Ramos (cell line): Measurements from ENCODE around the gene FOXRED2.

Source experiments
- in situ Hi-C: fragments of 300-500 bp; cut with MboI; formaldehyde crosslinking; loops from one replicate; pipeline ENCODE4 v1.14.3; 2022; ENCODE audit warnings: low sequenced_read_pairs; ENCODE audit not compliant: unreplicated experiment

FOXRED2 gene

DNA sequence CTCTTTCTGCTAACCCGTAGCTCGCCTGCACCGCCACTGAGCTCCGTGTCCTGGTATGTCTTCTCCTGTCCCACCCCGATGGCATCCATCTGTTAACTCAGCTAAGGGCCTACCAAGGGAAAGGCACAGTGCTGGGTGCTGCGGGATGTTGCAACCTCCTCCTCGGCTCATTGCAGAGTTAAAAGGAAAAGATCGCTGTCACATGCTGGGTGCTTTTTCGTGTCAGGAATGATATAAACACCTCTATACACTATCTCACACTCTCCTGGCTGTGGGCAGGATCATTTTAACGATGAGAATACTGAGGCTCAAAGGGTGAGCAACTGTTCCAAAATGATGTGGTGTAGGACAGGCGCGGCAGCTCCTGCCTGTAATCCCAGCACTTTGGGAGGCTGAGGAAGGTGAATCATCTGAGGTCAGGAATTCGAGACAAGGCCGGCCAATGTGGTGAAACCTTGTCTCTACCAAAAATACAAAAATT is 35.5 kb downstream of the FOXRED2 start:
- in situ Hi-C loops = no loop called here

DNA sequence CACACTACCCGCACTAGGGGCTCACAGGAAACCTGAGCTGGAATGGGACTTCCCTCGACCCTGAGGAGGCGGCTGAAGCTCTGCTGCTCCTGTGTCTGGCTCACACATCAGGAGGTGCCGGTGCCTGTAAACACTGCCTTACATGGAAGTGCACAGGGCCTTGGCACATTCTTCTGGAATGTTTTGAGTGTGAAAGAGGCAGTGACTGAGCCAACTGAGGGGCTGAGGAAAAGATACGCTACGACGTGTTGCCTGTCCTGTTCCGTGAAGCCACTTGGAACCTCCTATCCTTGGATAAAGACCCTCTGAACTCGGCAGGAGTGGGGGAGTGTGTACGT is 35.9 kb downstream of the FOXRED2 start:
- in situ Hi-C loops = no loop called here

DNA sequence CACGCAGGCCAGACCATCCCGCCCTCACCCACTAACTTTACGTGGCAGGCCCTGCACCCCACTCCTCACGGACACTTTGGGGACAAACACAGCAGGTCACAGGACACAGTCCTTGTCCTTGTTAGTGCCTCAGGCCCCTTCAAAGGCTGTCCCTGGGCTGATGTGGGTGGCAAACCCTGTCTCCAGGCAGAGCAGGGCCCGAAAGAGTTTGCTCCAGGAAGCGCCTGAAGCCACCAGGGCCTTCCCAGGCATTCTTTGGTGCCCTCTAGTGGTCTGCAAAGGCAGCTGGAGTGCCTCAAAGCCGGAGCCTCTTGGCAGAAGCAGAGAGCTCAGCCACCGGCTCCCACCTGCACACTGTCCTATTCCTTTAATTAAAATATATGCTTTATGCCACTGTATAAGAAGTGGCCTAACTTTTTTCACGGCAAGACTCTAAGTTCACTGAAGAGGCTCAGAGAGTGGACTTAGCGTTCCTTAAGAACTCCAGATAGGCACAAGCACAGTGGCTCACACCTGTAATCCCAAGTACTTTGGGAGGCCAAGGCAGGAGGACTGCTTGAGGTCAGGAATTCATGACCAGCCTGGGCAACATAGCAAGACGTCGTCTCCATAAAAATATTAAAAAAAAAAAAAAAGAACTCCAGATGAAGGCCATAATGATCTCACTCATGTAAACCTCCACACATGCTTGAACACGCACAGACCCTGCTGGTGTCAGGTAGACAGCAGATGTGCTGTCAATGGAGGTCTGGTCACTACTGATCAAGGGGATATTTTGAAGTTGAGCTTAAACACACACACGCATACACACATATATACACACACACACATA is 36.5 kb downstream of the FOXRED2 start:
- in situ Hi-C loops = no loop called here

DNA sequence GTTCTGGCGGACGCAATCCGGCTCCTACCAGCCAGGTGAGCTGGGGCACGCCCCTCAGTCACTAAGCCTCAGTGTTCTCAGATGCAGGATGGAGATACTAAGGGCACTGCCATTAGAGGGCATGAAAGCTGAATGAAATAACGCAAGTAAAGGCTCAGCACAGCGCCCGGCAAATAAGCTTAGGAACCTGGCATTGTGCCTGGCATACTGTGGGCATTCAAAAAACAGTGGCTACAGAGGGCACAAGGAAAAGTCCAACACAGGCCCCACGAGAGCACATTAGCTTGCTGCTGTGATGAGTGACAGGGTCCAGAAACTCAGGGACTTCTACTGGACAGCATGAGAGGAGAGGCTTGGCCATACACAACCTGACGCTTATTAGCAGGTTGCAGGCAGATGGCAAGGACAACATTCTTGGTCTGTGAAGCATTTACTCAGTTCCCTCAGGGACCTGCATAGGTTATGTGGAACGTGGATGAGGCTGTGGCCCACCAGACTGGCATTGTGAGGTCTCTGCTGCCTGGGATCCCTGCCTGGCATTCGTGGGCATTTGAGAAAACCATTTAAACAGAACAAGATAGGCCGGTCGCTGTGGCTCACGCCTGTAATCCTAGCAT is 37.6 kb downstream of the FOXRED2 start:
- in situ Hi-C loops = loop anchor here (5.0 kb wide), 1 partner anchor 162 kb away; no protein-coding TSS in a partner anchor

DNA sequence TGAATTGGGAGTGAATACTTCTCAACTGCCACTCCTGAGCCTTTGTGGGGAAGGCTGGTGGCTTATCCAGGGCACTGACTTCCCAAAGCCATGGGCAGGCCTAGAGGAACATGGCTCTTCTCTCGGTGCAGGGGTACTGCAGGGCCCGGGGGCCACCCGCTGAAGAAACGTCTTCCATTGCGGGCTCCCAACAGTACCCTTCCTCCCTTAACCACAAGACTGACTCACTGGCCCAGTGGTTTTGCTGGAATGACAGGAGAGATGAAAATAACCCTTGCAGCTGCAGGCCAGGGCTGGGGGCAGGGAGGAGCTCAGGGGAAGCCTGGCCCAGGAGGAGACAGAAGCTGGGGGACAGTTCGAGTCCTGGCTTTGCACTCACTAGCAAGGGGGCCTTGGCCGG is 38.9 kb downstream of the FOXRED2 start:
- in situ Hi-C loops = loop anchor here (5.0 kb wide), 1 partner anchor 161 kb away; no protein-coding TSS in a partner anchor

DNA sequence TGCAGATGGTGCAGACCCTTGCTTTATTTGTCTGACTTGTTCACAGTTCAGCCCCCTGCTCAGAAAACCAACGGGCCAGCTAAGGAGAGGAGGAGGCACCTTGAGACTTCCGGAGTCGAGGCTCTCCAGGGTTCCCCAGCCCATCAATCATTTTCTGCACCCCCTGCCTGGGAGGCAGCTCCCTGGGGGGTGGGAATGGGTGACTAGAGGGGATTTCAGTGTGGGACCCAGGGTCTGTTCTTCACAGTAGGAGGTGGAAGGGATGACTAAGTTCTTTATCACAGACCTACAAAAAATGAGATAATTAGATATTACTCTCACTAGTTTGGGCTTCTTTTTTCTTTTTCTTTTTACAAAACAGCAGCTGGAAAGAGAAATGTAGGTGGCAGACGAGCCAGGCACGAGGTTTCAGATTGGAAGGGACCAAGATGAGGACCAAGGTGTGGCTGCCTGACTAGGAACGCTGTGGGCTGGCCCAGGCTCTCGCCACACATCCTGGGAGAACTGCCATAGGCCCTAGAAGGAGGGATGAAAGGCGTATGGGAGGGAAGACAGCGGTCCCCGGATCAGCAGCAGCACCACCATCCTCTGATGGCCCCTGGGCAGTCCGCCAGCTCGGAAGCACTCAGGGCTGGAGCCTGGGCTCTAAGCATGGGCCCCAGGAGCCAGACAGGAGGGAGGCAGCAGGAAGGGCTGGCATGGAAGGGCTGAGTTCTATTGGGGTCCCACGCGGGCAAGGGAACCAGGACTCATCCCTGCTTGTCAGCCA is 39.6 kb downstream of the FOXRED2 start:
- in situ Hi-C loops = loop anchor here (5.0 kb wide), 1 partner anchor 160 kb away; no protein-coding TSS in a partner anchor

DNA sequence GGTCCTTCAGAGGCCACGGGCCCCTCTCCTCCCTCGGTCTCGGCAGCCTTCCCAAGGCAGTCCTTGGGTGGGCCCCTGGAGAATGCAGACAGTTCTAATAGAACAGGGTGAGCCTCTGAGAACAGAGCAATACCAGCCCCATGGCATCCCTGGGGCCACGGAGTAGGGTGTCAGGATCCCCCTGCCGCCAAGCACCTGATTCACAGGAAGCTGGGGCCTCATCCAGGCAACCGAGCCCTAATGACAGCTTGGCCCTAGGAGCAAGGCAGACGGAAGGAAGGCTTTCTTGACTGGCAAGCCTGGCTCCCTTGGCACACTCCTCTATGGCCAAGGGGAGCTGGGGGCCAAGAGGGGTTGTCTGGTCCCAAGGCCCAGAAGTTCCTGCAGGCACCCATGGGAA is 40.6 kb downstream of the FOXRED2 start:
- in situ Hi-C loops = loop anchor here (5.0 kb wide), 1 partner anchor 159 kb away; no protein-coding TSS in a partner anchor

DNA sequence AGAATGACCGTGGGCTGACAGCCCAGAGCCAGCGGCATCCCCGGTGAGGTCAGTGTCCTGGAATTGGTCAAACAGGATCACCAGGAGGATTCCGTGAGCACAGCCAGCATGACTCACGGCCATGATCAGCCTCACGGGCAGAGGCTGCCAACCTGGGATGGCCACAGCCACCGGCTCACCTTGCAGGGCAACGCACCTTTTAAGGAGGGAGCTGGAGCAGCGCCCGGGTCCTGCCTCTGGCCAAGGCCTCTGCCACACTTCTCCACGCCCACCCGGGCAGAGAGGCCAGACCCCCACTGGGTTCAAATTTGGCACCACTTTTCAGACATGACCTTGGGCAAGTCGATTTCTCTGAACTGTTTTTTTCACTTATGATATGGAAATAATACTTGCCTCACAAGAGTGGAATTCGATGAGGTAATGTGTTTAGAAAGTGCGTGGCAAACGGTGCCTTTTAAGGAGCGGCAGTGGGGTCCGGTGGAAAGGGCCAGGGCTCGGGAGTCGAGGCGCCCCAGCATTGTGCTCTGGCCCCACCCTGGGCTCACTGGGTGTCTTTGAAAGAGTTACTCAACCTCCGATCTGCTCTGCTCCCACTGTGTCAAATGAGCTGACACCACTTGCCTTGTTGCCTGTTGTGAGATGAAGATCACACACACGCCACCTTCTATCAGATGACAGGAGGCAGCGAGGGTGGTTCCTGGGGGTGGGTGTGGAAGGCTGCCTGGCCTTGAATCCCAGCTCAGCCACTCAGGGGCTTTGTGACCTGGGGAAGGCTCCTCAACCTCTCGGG is 41.4 kb downstream of the FOXRED2 start:
- in situ Hi-C loops = loop anchor here (5.0 kb wide), 1 partner anchor 158 kb away; no protein-coding TSS in a partner anchor

DNA sequence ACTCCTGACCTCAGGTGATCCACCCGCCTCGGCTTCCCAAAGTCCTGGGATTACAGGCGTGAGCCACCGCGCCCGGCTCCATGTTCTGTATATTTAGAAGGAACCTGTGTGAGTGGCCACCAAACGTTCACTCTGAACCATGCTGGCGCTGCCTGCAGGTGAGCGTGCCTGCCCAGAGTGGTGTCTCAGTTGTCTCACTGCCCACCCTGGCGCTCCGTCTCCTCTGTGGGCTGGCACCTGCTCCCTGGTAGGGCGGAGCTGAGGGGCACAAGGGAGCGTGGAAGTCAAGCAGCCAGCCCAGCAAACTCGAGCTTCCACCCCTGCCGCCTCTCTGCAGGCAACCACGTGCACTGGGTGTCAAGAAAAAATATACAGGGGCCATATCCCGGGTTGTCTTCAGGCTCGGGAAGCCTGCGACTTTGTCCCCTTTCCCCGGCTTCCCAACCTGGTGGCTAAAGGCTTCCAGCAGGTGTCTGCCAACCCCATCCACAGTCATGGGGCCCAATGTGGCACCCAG is 42.1 kb downstream of the FOXRED2 start:
- in situ Hi-C loops = loop anchor here (5.0 kb wide), 1 partner anchor 157 kb away; no protein-coding TSS in a partner anchor

DNA sequence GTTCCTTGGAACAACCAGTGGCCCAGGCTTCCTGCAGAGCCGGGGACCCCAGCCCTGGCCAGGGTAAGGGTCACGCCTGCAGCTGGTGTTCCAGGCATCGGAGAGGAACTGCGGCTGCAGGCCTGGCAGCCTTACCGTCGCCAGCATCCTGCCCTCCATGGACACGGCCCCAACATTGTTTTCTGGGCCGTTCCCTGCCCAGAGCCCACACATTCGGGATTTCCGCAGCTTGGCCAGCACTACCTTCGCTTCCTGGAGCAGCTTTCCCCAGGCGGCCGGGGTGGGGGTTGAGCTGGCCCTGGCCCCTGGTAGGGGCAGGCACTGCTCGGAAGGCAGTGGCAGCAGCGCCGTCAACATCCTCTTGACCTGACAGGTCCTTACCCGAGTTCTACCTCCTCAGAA is 43.1 kb downstream of the FOXRED2 start:
- in situ Hi-C loops = no loop called here

DNA sequence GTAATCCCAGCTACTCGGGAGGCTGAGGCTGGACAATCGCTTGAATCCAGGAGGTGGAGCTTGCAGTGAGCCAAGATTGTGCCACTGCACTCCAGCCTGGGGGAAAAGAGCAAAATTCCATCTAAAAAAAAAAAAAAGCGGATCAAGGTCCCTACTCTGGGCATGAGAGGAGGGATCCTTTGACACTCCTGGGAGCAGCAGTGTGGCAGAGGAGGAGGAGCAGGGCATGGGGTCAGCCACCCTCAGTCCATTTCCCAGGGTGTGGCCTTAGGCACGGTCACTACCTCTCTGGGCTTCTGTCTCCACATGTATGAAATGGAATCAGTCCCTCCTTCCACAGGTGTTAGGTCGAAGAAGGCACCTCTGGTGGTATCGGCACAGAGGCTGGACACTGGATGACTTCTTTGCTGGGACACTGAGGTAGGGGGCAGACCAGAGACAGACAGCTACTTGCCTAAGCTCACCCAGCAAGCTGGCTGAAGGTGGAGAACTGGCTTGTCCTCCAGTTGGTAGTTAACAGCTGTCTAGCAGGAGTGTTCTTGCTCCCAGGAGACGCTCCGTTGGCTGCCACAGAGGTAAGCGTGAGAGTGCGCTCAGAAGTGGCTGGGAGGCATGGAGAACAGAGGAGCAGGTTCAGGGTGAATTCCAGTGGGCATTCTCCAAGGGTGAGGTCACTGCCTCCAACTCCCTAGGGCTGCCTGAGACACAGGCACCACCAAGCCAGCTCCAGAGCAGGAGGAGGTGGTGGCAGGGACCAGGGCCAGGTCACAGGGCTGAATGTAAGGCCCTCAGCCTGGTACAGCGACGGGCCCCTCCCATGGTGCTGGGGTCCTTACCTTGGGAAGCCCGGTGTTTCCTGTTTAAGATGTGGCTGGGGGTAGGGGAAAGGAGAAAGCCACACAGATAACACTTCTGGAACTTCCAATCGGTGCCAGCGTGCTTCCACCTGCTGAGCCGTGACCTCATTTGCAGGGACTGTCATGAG is 44.9 kb downstream of the FOXRED2 start:
- in situ Hi-C loops = no loop called here

DNA sequence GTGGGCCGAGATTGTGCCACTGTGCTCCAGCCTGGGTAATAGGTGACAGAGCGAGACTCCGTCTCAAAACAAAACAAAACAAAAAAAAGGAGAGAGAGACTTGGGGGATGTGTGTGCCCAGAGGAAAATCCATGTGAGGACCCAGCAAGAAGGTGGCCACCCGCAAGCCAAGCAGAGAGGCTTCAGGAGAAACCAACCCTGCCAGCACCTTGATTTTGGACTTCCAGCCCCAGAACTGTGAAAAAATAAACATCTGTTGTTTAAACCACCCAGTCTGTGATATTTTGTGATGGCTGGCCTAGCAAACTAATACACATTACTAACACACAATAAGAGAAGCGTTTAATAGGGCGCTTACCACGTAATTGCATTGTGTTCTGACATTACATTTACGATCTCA is 46.6 kb downstream of the FOXRED2 start:
- in situ Hi-C loops = no loop called here

DNA sequence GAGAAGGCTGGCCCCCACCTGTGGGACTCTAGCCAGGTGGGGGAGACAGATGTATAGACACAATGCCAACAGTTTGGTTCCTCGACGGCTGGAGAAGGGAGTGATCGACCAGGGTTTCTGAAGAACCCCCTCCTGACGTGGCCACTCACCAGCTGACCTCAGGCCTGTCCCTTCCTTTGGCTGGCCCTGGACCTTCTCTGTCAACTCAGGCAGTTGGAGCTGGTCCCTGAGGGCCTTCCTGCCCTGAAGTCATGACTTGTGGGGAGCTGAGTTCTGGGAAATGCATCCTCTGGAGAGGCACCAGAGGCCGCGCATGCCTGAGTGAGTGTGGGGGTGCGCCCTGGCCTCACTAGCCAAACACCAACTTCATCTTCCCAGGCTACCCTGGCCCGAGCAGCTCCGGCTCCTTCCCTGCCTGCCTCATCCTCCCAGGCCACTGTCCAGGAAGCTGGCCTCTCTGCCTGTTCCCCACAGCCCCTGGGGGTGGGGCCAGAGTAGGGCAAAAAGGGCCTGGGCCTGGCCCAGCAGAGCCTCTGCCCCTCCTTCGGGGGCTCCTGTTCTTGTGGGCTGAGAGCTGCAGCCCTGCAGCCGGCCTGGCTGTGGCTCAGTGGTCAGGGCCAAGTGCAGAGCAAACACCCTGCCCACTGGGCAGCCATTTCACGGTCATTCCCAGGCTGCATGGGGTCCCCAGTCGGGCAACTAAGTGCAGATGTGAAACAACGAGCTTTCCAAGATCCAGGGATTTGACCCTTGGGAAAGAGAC is 49.0 kb downstream of the FOXRED2 start:
- in situ Hi-C loops = no loop called here

DNA sequence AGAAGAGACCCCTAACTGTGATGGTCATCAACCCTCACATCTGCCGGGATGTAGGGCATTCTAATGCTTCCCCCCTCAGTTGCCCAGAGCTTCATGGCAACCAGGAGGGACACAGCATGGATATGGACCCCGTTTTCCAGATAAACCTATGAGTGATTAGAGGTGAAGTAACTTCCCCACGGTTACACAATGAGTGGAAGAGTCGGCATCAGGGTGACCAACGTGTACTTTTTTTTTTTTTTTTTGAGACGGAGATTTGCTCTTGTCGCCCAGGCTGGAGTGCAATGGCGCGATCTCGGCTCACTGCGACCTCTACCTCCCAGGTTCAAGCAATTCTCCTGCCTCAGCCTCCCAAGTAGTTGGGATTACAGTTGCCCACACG is 50.4 kb downstream of the FOXRED2 start:
- in situ Hi-C loops = no loop called here

DNA sequence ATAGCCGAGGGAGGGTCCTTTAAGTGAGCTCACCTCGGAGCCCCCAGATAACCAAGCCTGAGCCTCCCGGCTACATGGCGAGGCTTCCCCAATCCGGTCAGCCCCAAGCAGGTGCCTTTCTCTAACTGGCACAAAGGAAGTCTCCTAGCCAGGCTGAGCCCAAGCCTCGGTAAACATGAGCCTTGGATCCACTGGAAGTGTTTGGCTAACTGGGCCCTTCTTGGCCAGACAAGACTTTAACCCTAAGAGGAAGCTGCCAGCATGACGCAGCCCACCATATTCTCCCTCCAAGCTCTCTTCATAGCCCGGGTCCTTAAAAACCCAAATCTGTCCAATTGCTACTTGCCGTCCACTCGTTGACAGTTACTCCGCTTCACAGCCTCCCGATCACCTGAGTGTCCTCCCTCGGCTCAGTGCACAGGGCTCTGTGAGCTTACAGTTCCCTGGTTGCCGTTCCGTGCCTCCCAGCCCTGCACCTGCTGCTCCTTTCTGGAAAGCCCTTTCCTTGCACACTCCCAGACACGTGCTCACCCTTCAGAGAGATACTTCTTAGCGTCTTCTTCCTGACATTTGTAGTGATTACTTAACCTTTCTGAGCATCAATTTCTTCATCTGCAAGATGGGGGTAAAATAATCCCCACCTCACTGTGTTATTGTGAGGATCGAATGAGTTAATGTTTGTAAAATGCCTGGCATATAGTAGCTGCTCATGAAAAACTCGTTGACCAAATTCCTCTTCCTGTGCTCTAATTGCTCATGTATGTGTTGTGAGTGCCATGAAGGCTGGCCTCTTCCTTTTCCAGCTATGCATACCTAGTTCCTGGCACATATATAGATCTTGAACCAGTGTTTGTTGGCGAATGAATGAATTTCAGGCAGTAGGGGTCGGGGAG is 51.0 kb downstream of the FOXRED2 start:
- in situ Hi-C loops = no loop called here

DNA sequence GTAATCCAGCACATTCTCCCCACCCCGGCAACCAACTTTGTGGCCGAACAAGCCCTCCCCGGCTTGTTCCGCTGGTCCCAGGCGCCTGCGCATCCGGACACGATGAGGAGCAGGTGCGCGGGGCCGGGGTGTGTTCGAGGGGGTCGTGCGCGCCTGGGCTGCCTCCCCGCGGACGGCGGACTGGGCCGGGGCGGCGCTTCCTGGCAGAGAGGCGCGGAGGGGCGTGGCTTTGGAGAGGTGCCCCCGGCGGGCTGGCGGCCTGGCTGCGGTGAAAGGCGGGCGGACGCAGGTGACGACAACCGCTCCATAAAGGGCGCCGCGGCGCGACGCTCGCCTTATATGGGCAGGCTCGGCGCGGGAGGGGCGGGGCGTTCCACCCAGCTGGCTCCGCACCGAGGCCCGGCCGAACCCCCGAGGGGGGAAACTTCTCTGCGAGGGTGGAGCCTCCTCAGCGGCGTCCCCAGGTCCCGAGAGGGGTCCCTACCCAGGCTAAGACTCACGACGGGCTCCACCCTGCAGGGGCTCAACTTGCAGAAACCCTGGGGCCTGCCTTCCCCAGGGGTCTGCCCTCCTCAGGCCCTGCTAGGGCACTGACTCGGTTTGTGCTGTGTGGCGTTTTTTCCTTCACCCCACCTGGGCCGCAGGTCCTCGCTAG is 51.8 kb downstream of the FOXRED2 start:
- in situ Hi-C loops = no loop called here
